A549 (cell line): ENCODE results near the gene CDA. TPM values are rescaled to one million over a fixed set of nuclear protein-coding genes. Genes with fewer than 3 reads are reported as not detected.

ENCODE experiments used
- ATAC-seq, 2 experiments: fragments of 200-7000 bp in 1 of 2; fragments of >200 bp in 1 of 2; cut with Nextera tagmentation in 1 of 2; cut with Tn5 transposase in 1 of 2; 3 replicates each; pipeline versions ENCODE4 v1.8.0 to v1.9.1; 2018 to 2020; ENCODE audit warnings: mild to moderate bottlenecking in 1 of 2, moderate library complexity in 1 of 2
- CTCF ChIA-PET: fragments of 300-600 bp; sonication (Branson Sonifier 250); formaldehyde crosslinking; extraction: SDS; loops from one replicate; lab custom pipeline; 2021; ENCODE audit warnings: antibody characterized with exemption, inconsistent platforms; lab: Yijun Ruan, JAX
- POLR2A ChIA-PET: fragments of 350-600 bp; formaldehyde crosslinking; extraction: SDS; loops from one replicate; lab custom pipeline; 2021; ENCODE audit warnings: antibody characterized with exemption, inconsistent platforms; lab: Yijun Ruan, JAX
- DNase-seq, 2 experiments: peaks; one replicate each; pipeline versions ENCODE4 v3.0.0 to v3.0.0-alpha.2; 2011 to 2016; ENCODE audit warnings: low read depth in 1 of 2, low spot score in 1 of 2
- FAIRE-seq: peaks from 2 replicates; lab custom pipeline; 2011; peaks lifted over from hg19 to GRCh38; lab: Jason Lieb, UNC
- H3K27ac ChIP-seq, 2 experiments: fragments of >200 bp; sonication (Bioruptor Twin); formaldehyde crosslinking; 3 replicates each; pipeline ENCODE4 v1.5.1; 2016 to 2017
- H3K4me1 ChIP-seq: fragments of >200 bp; sonication (Bioruptor Twin); formaldehyde crosslinking; 3 replicates; pipeline ENCODE4 v1.6.1; 2016
- H3K4me2 ChIP-seq: fragments of >200 bp; sonication (Bioruptor Twin); formaldehyde crosslinking; 3 replicates; pipeline ENCODE4 v1.6.1; 2016
- H3K4me3 ChIP-seq: fragments of >200 bp; sonication (Bioruptor Twin); formaldehyde crosslinking; 3 replicates; pipeline ENCODE4 v1.5.1; 2016
- H3K9me3 ChIP-seq: fragments of >200 bp; sonication (Bioruptor Twin); formaldehyde crosslinking; 3 replicates; pipeline ENCODE4 v1.6.1; 2016
- BHLHE40 ChIP-seq: IDR thresholded peaks from 2 replicates; pipeline ENCODE4 v1.6.1; 2012; ENCODE audit warnings: low read depth, low read length, inconsistent platforms
- CEBPB ChIP-seq, 2 experiments: fragments of >200 bp in 1 of 2; sonication (Bioruptor Twin) in 1 of 2; formaldehyde crosslinking in 1 of 2; IDR thresholded peaks; 2 replicates each; pipeline ENCODE4 v1.6.1; 2012 to 2016
- CHD2 ChIP-seq: fragments of 150-350 bp; IDR thresholded peaks from 2 replicates; pipeline ENCODE4 v1.6.1; 2014; ENCODE audit warnings: low read length; ENCODE audit not compliant: partially characterized antibody
- CTCF ChIP-seq: fragments of >200 bp; sonication (Bioruptor Twin); formaldehyde crosslinking; IDR thresholded peaks from 3 replicates; pipeline ENCODE4 v1.5.1; 2016
- EHF ChIP-seq: fragments of 250-450 bp; sonication (Bioruptor Pico); IDR thresholded peaks from 2 replicates; pipeline ENCODE4 v1.5.0; 2020; ENCODE audit warnings: mild to moderate bottlenecking
- EP300 ChIP-seq, 2 experiments: fragments of >200 bp; sonication (Bioruptor Twin); formaldehyde crosslinking; IDR thresholded peaks; 2 replicates in 1 of 2; 3 replicates in 1 of 2; pipeline ENCODE4 v1.6.1; 2016 to 2017
- FOXS1 ChIP-seq: fragments of 250-450 bp; sonication (Bioruptor Pico); IDR thresholded peaks from 2 replicates; pipeline ENCODE4 v1.5.0; 2020; ENCODE audit warnings: mild to moderate bottlenecking, moderate library complexity
- GATA3 ChIP-seq: IDR thresholded peaks from 2 replicates; pipeline ENCODE4 v1.6.1; 2012; ENCODE audit warnings: borderline replicate concordance
- HOXA7 ChIP-seq: fragments of 250-450 bp; sonication (Bioruptor Pico); IDR thresholded peaks from 2 replicates; pipeline ENCODE4 v1.5.0; 2020; ENCODE audit warnings: mild to moderate bottlenecking, moderate library complexity
- HOXB13 ChIP-seq: fragments of 250-450 bp; sonication (Bioruptor Pico); IDR thresholded peaks from 2 replicates; pipeline ENCODE4 v1.5.0; 2020; ENCODE audit warnings: low read depth, mild to moderate bottlenecking, moderate library complexity
- HOXB5 ChIP-seq: fragments of 250-450 bp; sonication (Bioruptor Pico); IDR thresholded peaks from 2 replicates; pipeline ENCODE4 v1.5.0; 2020; ENCODE audit warnings: mild to moderate bottlenecking, moderate library complexity
- JUNB ChIP-seq: fragments of >200 bp; sonication (Bioruptor Twin); formaldehyde crosslinking; IDR thresholded peaks from 2 replicates; pipeline ENCODE4 v1.6.1; 2016
- KDM1A ChIP-seq: fragments of 200-600 bp; sonication (generic); IDR thresholded peaks from 2 replicates; pipeline ENCODE4 v1.6.1; 2016; ENCODE audit warnings: low read depth, mild to moderate bottlenecking
- MYC ChIP-seq: IDR thresholded peaks from 2 replicates; pipeline ENCODE4 v1.6.1; 2012; ENCODE audit warnings: mild to moderate bottlenecking, inconsistent platforms, low read length, improper control_type of control experiment, borderline replicate concordance
- NPAS2 ChIP-seq: fragments of 250-450 bp; sonication (Bioruptor Pico); IDR thresholded peaks from 2 replicates; pipeline ENCODE4 v1.8.0; 2022; ENCODE audit warnings: mild to moderate bottlenecking, moderate library complexity, borderline replicate concordance
- PHF8 ChIP-seq: fragments of 200-600 bp; sonication (generic); IDR thresholded peaks from 2 replicates; pipeline ENCODE4 v1.6.1; 2016; ENCODE audit warnings: low read depth, mild to moderate bottlenecking, antibody characterized with exemption, moderate library complexity, borderline replicate concordance
- RAD21 ChIP-seq, 2 experiments: fragments of >200 bp in 1 of 2; sonication (Bioruptor Twin) in 1 of 2; formaldehyde crosslinking in 1 of 2; IDR thresholded peaks in 1 of 2; conservative IDR thresholded peaks in 1 of 2; 2 replicates in 1 of 2; 3 replicates in 1 of 2; pipeline ENCODE4 v1.6.1; 2012 to 2018; ENCODE audit warnings: inconsistent platforms in 1 of 2
- RARB ChIP-seq: fragments of 250-450 bp; sonication (Bioruptor Pico); IDR thresholded peaks from 2 replicates; pipeline ENCODE4 v1.8.0; 2021; ENCODE audit warnings: mild to moderate bottlenecking, moderate library complexity
- RNF2 ChIP-seq: fragments of 200-600 bp; sonication (generic); IDR thresholded peaks from 2 replicates; pipeline ENCODE4 v1.6.1; 2016; ENCODE audit warnings: low read depth, mild to moderate bottlenecking, antibody characterized with exemption, moderate library complexity, borderline replicate concordance
- SMC3 ChIP-seq: fragments of >200 bp; sonication (Bioruptor Twin); formaldehyde crosslinking; IDR thresholded peaks from 3 replicates; pipeline ENCODE4 v1.6.1; 2018; ENCODE audit warnings: inconsistent platforms
- TP53 ChIP-seq: fragments of 250-450 bp; sonication (Bioruptor Pico); IDR thresholded peaks from 2 replicates; pipeline ENCODE4 v1.5.0; 2021; ENCODE audit warnings: mild to moderate bottlenecking, moderate library complexity
- ZC3H11A ChIP-seq: fragments of 450-650 bp; IDR thresholded peaks from 2 replicates; pipeline ENCODE4 v1.6.1; 2014; ENCODE audit warnings: antibody characterized with exemption, mild to moderate bottlenecking
- ZSCAN20 ChIP-seq: fragments of 250-450 bp; sonication (Bioruptor Pico); IDR thresholded peaks from 2 replicates; pipeline ENCODE4 v1.8.0; 2022; ENCODE audit warnings: mild to moderate bottlenecking, moderate library complexity
- WGBS: methylation state at CpG from one replicate; pipeline ENCODE4 v1.1.6; 2017; ENCODE audit errors: missing lambda C conversion rate; 5-methylcytosine and 5-hydroxymethylcytosine counted together
- polyA plus RNA-seq, 4 experiments: library from polyadenylated mRNA; depleted of rRNA in 3 of 4; stranded (reverse); fragments of >200 nt; fragmentation: RNase III in 1 of 4; extraction: RNeasy Plus Mini Kit Qiagen cat#74134 plus additional on column Dnase treatment in 1 of 4; gene quantifications; 2 replicates in 3 of 4; 3 replicates in 1 of 4; pipeline ENCODE4 v1.2.3, GENCODE V29; 2011 to 2017
- TF ChIP-seq, protein P1 (sequence below): fragments of 250-450 bp; sonication (Bioruptor Pico); IDR thresholded peaks from 2 replicates; pipeline ENCODE4 v1.5.0; 2020; ENCODE audit warnings: low read depth, mild to moderate bottlenecking, moderate library complexity
- TF ChIP-seq, protein P2 (sequence below): fragments of 450-650 bp; IDR thresholded peaks from 2 replicates; pipeline ENCODE4 v1.6.1; 2014; ENCODE audit warnings: antibody characterized with exemption
- TF ChIP-seq, protein P3 (sequence below): fragments of 150-350 bp; IDR thresholded peaks from 2 replicates; pipeline ENCODE4 v1.6.1; 2014; ENCODE audit warnings: low read depth, mild to moderate bottlenecking, low read length

Gene CDA
- polyA plus RNA-seq, 2 of the 4 experiments (the other 2 are of a cell fraction) = 11.2 to 44.6 TPM

GRCh38 chr1:20571427-20571826 lies 17.5 kb upstream of the CDA start:
- CTCF ChIA-PET = no interaction called here
- WGBS = 78% methylated on average over 5 of the region's 5 CpGs
- Histone ChIP-seq H3K4me2 (no peak overlapping the region), H3K9me3 (peaks cover 8% of the 10 kb centered on the region; the same call in 1 of the 3 replicates), H3K4me3 (no peak overlapping the region), H3K4me1 (peaks cover 11% of the 10 kb centered on the region), H3K27ac (no peak overlapping the region)
- TF ChIP-seq HOXA7 (CRISPR knock-in tag) (no peak), MYC (no peak), JUNB (no peak), HOXB5 (CRISPR knock-in tag) (no peak), CTCF (no peak), FOXS1 (no peak), RARB (CRISPR knock-in tag) (no peak), RAD21 (conservative IDR thresholded peaks at IDR 0.05 in 1 of 2, IDR thresholded peaks at IDR 0.05 in 1 of 2) (no peak), KDM1A (no peak), BHLHE40 (no peak), ZC3H11A (no peak)
- TF ChIP-seq, protein P1, sequence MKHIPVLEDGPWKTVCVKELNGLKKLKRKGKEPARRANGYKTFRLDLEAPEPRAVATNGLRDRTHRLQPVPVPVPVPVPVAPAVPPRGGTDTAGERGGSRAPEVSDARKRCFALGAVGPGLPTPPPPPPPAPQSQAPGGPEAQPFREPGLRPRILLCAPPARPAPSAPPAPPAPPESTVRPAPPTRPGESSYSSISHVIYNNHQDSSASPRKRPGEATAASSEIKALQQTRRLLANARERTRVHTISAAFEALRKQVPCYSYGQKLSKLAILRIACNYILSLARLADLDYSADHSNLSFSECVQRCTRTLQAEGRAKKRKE = no peak
- TF ChIP-seq, protein P2, sequence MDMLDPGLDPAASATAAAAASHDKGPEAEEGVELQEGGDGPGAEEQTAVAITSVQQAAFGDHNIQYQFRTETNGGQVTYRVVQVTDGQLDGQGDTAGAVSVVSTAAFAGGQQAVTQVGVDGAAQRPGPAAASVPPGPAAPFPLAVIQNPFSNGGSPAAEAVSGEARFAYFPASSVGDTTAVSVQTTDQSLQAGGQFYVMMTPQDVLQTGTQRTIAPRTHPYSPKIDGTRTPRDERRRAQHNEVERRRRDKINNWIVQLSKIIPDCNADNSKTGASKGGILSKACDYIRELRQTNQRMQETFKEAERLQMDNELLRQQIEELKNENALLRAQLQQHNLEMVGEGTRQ = no peak
- TF ChIP-seq, protein P3, sequence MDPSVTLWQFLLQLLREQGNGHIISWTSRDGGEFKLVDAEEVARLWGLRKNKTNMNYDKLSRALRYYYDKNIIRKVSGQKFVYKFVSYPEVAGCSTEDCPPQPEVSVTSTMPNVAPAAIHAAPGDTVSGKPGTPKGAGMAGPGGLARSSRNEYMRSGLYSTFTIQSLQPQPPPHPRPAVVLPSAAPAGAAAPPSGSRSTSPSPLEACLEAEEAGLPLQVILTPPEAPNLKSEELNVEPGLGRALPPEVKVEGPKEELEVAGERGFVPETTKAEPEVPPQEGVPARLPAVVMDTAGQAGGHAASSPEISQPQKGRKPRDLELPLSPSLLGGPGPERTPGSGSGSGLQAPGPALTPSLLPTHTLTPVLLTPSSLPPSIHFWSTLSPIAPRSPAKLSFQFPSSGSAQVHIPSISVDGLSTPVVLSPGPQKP = no peak
- no peak for DNase-seq
- FAIRE-seq = no peak
- ATAC-seq = no peak
- POLR2A ChIA-PET = no interaction called here

DNA sequence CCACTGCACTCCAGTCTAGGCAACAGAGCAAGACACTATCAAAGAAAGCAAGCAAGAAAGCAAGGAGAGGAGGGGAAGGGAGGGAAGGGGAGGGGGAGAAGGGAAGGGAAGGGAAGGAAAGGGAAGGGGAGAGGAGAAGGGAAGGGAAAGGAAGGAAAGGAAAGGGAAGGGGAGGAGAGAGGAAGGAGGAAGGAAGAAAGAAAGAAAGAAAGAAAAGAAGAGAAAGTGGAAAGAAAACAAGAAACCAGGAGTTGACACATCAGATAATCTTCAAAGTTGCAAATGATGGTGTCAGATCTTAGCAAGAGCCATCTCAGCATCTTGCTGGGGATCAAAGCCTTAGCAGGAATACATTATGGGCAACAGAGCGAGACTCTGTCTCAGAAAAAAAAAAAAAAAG lies 14.9 kb upstream of the CDA start:
- Histone ChIP-seq H3K27ac (no peak overlapping the region), H3K4me2 (no peak overlapping the region), H3K4me1 (peaks cover 14% of the 10 kb centered on the region), H3K4me3 (no peak overlapping the region), H3K9me3 (peaks cover 8% of the 10 kb centered on the region; the same call in 1 of the 3 replicates)
- ChIA-PET POLR2A (no interaction called here), CTCF (interaction anchor here (0.7 to 5.2 kb wide), 8 partner anchors 13 to 621 kb away, joined by 4 to 43 read pairs (median 5); partner anchors contain the start of genes CDA and PINK1)
- no peak for DNase-seq
- WGBS = 78% methylated on average over 1 of the region's 1 CpG
- no peak for ATAC-seq
- TF ChIP-seq TP53 (CRISPR knock-in tag) = no peak
- no peak for TF ChIP-seq RARB (CRISPR knock-in tag)
- no peak for TF ChIP-seq CHD2
- no peak for TF ChIP-seq GATA3
- TF ChIP-seq RNF2 = no peak
- TF ChIP-seq PHF8 = no peak
- no peak for TF ChIP-seq NPAS2 (CRISPR knock-in tag)
- no peak for TF ChIP-seq RAD21 (conservative IDR thresholded peaks at IDR 0.05 in 1 of 2, IDR thresholded peaks at IDR 0.05 in 1 of 2)
- no peak for TF ChIP-seq ZSCAN20 (CRISPR knock-in tag)
- no peak for TF ChIP-seq EP300 (IDR thresholded peaks at IDR 0.05)
- no peak for TF ChIP-seq CEBPB (IDR thresholded peaks at IDR 0.05)
- TF ChIP-seq EHF (CRISPR knock-in tag) = no peak
- TF ChIP-seq SMC3 = no peak
- TF ChIP-seq KDM1A = no peak
- TF ChIP-seq HOXB13 = no peak
- TF ChIP-seq, all 56 proteins: peak for 0
- FAIRE-seq = no peak
